Measurements from ENCODE around the gene ZNF765. TPM values are rescaled to one million over a fixed set of nuclear protein-coding genes. Genes with fewer than 3 reads are reported as not detected.
"Not testable (repeated sequence)": the region's sequence is repeated elsewhere in the genome, so short reads cannot be mapped to it uniquely, and the experiment has no call there.

Gene ZNF765
- total RNA-seq (12.0 TPM), polyA plus RNA-seq (ENCODE audit: insufficient read depth in 1 of 8, insufficient read length in 8 of 8, low replicate concordance in 1 of 8) (10 to 100 TPM in 1 of 8 donors, 1 to 10 TPM in 7; 5.5 to 10.2 (median 7.6) TPM)
- long read RNA-seq, donor 1 = 0 reads
- long read RNA-seq, donor 2 = 0 reads
- long read RNA-seq, donor 3, full-length matches to known transcripts = 1 of 1 reads
- long read RNA-seq, donor 3, partial matches to known transcripts = 0 of 1 reads
- long read RNA-seq, donor 3, other reads (novel, unspliced or antisense) = 0 of 1 reads
- long read RNA-seq, donor 4, full-length matches to known transcripts = 1 of 1 reads
- long read RNA-seq, donor 4, partial matches to known transcripts = 0 of 1 reads
- long read RNA-seq, donor 4, other reads (novel, unspliced or antisense) = 0 of 1 reads
- long read RNA-seq, donor 5, partial matches to known transcripts = 0 of 1 reads
- long read RNA-seq, donor 5, other reads (novel, unspliced or antisense) = 0 of 1 reads
- long read RNA-seq, donor 6, full-length matches to known transcripts = 1 of 1 reads
- long read RNA-seq, donor 6, partial matches to known transcripts = 0 of 1 reads
- long read RNA-seq, donor 6, other reads (novel, unspliced or antisense) = 0 of 1 reads
- long read RNA-seq, donor 7 = 0 reads
- long read RNA-seq, donor 8, full-length matches to known transcripts = 2 of 2 reads
- long read RNA-seq, donor 8, partial matches to known transcripts = 0 of 2 reads
- long read RNA-seq, donor 8, other reads (novel, unspliced or antisense) = 0 of 2 reads
- long read RNA-seq, donor 9 = 0 reads
- long read RNA-seq, donor 10 = 0 reads
- long read RNA-seq, donor 11, full-length matches to known transcripts = 3 of 17 reads
- long read RNA-seq, donor 11, partial matches to known transcripts = 14 of 17 reads
- long read RNA-seq, donor 11, other reads (novel, unspliced or antisense) = 0 of 17 reads

GRCh38 chr19:53394974-53395839 is at the start of gene ZNF765:
Gene ZNF765, plus strand, starts transcription at chr19:53395149. Its CDS starts 2,867 bp downstream, at chr19:53398016.
- Histone ChIP-seq H3K4me3 (ENCODE audit: low read length) (peak within 1 kb of the TSS; percentile 61), H3K4me1 (ENCODE audit: control insufficient read depth, insufficient read depth, low read length) (peaks cover 12% of the 10 kb centered on the region), H3K9me3 (replicated peaks; ENCODE audit: control insufficient read depth, low read depth, low read length) (no peaks in the 10 kb centered on the region), H3K27me3 (ENCODE audit: control insufficient read depth, insufficient read depth, low read length) (no peaks in the 10 kb centered on the region), H3K36me3 (ENCODE audit: control insufficient read depth, insufficient read depth, low read length) (peaks cover 15% of the 10 kb centered on the region), H3K27ac (ENCODE audit: low read length) (peak within 1 kb of the TSS; percentile 89)
- peak; percentile 96 for DNase-seq
- WGBS (ENCODE audit: insufficient coverage) = under 1% methylated on average over 55 of the region's 58 CpGs

GRCh38 chr19:53355739-53356138 is 39.2 kb upstream of the ZNF765 start:
- no peak overlapping the region for H3K4me3 ChIP-seq (ENCODE audit: low read length)
- WGBS (ENCODE audit: insufficient coverage) = no CpG with 5 or more reads among the region's 1 CpG
- H3K9me3 ChIP-seq (replicated peaks; ENCODE audit: control insufficient read depth, low read depth, low read length) = peaks cover 53% of the 10 kb centered on the region

GRCh38 chr19:53357821-53358581 is 36.9 kb upstream of the ZNF765 start:
- no peak for DNase-seq
- H3K36me3 ChIP-seq (ENCODE audit: control insufficient read depth, insufficient read depth, low read length) = no peaks in the 10 kb centered on the region
- H3K9me3 ChIP-seq (replicated peaks; ENCODE audit: control insufficient read depth, low read depth, low read length) = peaks cover 34% of the 10 kb centered on the region
- H3K27ac ChIP-seq (ENCODE audit: low read length) = no peak overlapping the region
- WGBS (ENCODE audit: insufficient coverage) = 69% methylated on average over 27 of the region's 35 CpGs
- H3K27me3 ChIP-seq (ENCODE audit: control insufficient read depth, insufficient read depth, low read length) = no peaks in the 10 kb centered on the region
- H3K4me3 ChIP-seq (ENCODE audit: low read length) = no peak overlapping the region
- H3K4me1 ChIP-seq (ENCODE audit: control insufficient read depth, insufficient read depth, low read length) = no peaks in the 10 kb centered on the region

More at GRCh38 chr19:53355739-53356138, 39.2 kb upstream of the ZNF765 start:
- H3K27me3 ChIP-seq (ENCODE audit: control insufficient read depth, insufficient read depth, low read length) = no peaks in the 10 kb centered on the region
- peaks cover 14% of the 10 kb centered on the region for H3K36me3 ChIP-seq (ENCODE audit: control insufficient read depth, insufficient read depth, low read length)
- no peak for DNase-seq
- H3K4me1 ChIP-seq (ENCODE audit: control insufficient read depth, insufficient read depth, low read length) = no peaks in the 10 kb centered on the region
- no peak overlapping the region for H3K27ac ChIP-seq (ENCODE audit: low read length)

GRCh38 chr19:53360056-53360455 is 34.9 kb upstream of the ZNF765 start:
- not testable (repeated sequence) for H3K36me3 ChIP-seq (ENCODE audit: control insufficient read depth, insufficient read depth, low read length); H3K4me3 ChIP-seq (ENCODE audit: low read length); DNase-seq; H3K4me1 ChIP-seq (ENCODE audit: control insufficient read depth, insufficient read depth, low read length); H3K27me3 ChIP-seq (ENCODE audit: control insufficient read depth, insufficient read depth, low read length); H3K27ac ChIP-seq (ENCODE audit: low read length)
- WGBS (ENCODE audit: insufficient coverage) = 100% methylated on average over 3 of the region's 10 CpGs
- H3K9me3 ChIP-seq (replicated peaks; ENCODE audit: control insufficient read depth, low read depth, low read length) = peaks cover 20% of the 10 kb centered on the region

GRCh38 chr19:53365134-53365898 is 29.6 kb upstream of the ZNF765 start, which contains the start of gene ZNF525:
Gene ZNF525, plus strand, starts transcription at chr19:53365705. Its CDS starts 6,577 bp downstream, at chr19:53372282.
- Histone ChIP-seq H3K36me3 (ENCODE audit: control insufficient read depth, insufficient read depth, low read length) (no peaks in the 10 kb centered on the region), H3K4me1 (ENCODE audit: control insufficient read depth, insufficient read depth, low read length) (peaks cover 4% of the 10 kb centered on the region), H3K27ac (ENCODE audit: low read length) (peak within 1 kb of the TSS; percentile 60), H3K9me3 (replicated peaks; ENCODE audit: control insufficient read depth, low read depth, low read length) (no peaks in the 10 kb centered on the region), H3K4me3 (ENCODE audit: low read length) (peak within 1 kb of the TSS; percentile 66), H3K27me3 (ENCODE audit: control insufficient read depth, insufficient read depth, low read length) (no peaks in the 10 kb centered on the region)
- WGBS (ENCODE audit: insufficient coverage) = under 1% methylated on average over 40 of the region's 45 CpGs
- DNase-seq = peak; percentile 90

- DNase-seq = no peak
- H3K27me3 ChIP-seq (ENCODE audit: control insufficient read depth, insufficient read depth, low read length) = no peaks in the 10 kb centered on the region
- H3K4me1 ChIP-seq (ENCODE audit: control insufficient read depth, insufficient read depth, low read length) = peaks cover 4% of the 10 kb centered on the region
- H3K27ac ChIP-seq (ENCODE audit: low read length) = peak overlapping the region; percentile 14
- H3K36me3 ChIP-seq (ENCODE audit: control insufficient read depth, insufficient read depth, low read length) = no peaks in the 10 kb centered on the region
- H3K9me3 ChIP-seq (replicated peaks; ENCODE audit: control insufficient read depth, low read depth, low read length) = no peaks in the 10 kb centered on the region
- WGBS (ENCODE audit: insufficient coverage) = 0% methylated on average over 25 of the region's 32 CpGs
- peak overlapping the region; percentile 66 for H3K4me3 ChIP-seq (ENCODE audit: low read length)
Measured at GRCh38 chr19:53365899-53366493, 29.0 kb upstream of the ZNF765 start.

GRCh38 chr19:53372196-53372595 is 22.8 kb upstream of the ZNF765 start:
- Histone ChIP-seq H3K36me3 (ENCODE audit: control insufficient read depth, insufficient read depth, low read length) (peaks cover 6% of the 10 kb centered on the region), H3K27me3 (ENCODE audit: control insufficient read depth, insufficient read depth, low read length) (no peaks in the 10 kb centered on the region), H3K9me3 (replicated peaks; ENCODE audit: control insufficient read depth, low read depth, low read length) (no peaks in the 10 kb centered on the region), H3K4me3 (ENCODE audit: low read length) (no peak overlapping the region), H3K27ac (ENCODE audit: low read length) (no peak overlapping the region), H3K4me1 (ENCODE audit: control insufficient read depth, insufficient read depth, low read length) (no peaks in the 10 kb centered on the region)
- WGBS (ENCODE audit: insufficient coverage) = 73% methylated on average over 2 of the region's 4 CpGs
- DNase-seq = no peak

- Histone ChIP-seq H3K9me3 (replicated peaks; ENCODE audit: control insufficient read depth, low read depth, low read length) (no peaks in the 10 kb centered on the region), H3K27me3 (ENCODE audit: control insufficient read depth, insufficient read depth, low read length) (no peaks in the 10 kb centered on the region), H3K4me3 (ENCODE audit: low read length) (no peak overlapping the region), H3K27ac (ENCODE audit: low read length) (no peak overlapping the region), H3K36me3 (ENCODE audit: control insufficient read depth, insufficient read depth, low read length) (peaks cover 7% of the 10 kb centered on the region), H3K4me1 (ENCODE audit: control insufficient read depth, insufficient read depth, low read length) (no peaks in the 10 kb centered on the region)
- DNase-seq = no peak
- no CpG with 5 or more reads among the region's 3 CpGs for WGBS (ENCODE audit: insufficient coverage)
Measured at GRCh38 chr19:53374288-53374687, 20.7 kb upstream of the ZNF765 start.

Data from muscle of leg (tissue), 16 donors.